ENCODE data around the gene TMEM258.

- no peak for TF ChIP-seq CTCF (IDR thresholded peaks at IDR 0.05)
- TF ChIP-seq USF2 (IDR thresholded peaks at IDR 0.05; ENCODE audit: borderline replicate concordance, low read depth, low read length): no peak
- no peak for TF ChIP-seq SMC3 (IDR thresholded peaks at IDR 0.05; ENCODE audit: low read depth, low read length)
- no peak for TF ChIP-seq USF1 (IDR thresholded peaks at IDR 0.05; ENCODE audit: borderline replicate concordance, low read depth)
- TF ChIP-seq REST (IDR thresholded peaks at IDR 0.05; ENCODE audit: low read depth, low read length): no peak
- TF ChIP-seq TAF1 (IDR thresholded peaks at IDR 0.05; ENCODE audit: borderline replicate concordance, low read depth, low read length): no peak
- TF ChIP-seq POLR2AphosphoS5 (IDR thresholded peaks at IDR 0.05; ENCODE audit: low read depth, low read length): no peak
- TF ChIP-seq RAD21 (IDR thresholded peaks at IDR 0.05; ENCODE audit: low read length): no peak
Measured at GRCh38 chr11:61773356-61773755, 19.0 kb downstream of the TMEM258 start.

All from SK-N-SH (cell line).